Measurements from ENCODE around the gene POLR1E. TPM values are rescaled to one million over a fixed set of nuclear protein-coding genes. Genes with fewer than 3 reads are reported as not detected.

POLR1E gene
- total RNA-seq, 1 experiment from 2014 or later: 31.4 TPM

GRCh38 chr9:37464426-37465248 is 21.1 kb upstream of the POLR1E start (continued):
- TF ChIP-seq STAT6 (CRISPR knock-in tag; conservative IDR thresholded peaks at IDR 0.05; ENCODE audit: low read depth) (no peak), MLX (CRISPR knock-in tag; IDR thresholded peaks at IDR 0.05) (no peak), HMGA2 (CRISPR knock-in tag; IDR thresholded peaks at IDR 0.05) (no peak), ZNF281 (CRISPR knock-in tag; IDR thresholded peaks at IDR 0.05) (no peak), SMAD3 (CRISPR knock-in tag; IDR thresholded peaks at IDR 0.05; ENCODE audit: borderline replicate concordance) (no peak; the same call in 1 of the 2 replicates), PRDM15 (CRISPR knock-in tag; IDR thresholded peaks at IDR 0.05) (no peak), SMAD4 (CRISPR knock-in tag; IDR thresholded peaks at IDR 0.05) (no peak), ZMAT4 (CRISPR knock-in tag; IDR thresholded peaks at IDR 0.05) (no peak), CREM (CRISPR knock-in tag; IDR thresholded peaks at IDR 0.05) (no peak), ETV6 (CRISPR knock-in tag; IDR thresholded peaks at IDR 0.05) (0 out of 2 replicates have a peak, but pooled peaks have one; percentile 45), SP1 (CRISPR knock-in tag; conservative IDR thresholded peaks at IDR 0.05) (no peak), TCF7 (CRISPR knock-in tag; IDR thresholded peaks at IDR 0.05; ENCODE audit: low read depth) (no peak), ATF6 (CRISPR knock-in tag; IDR thresholded peaks at IDR 0.05) (no peak), FOXJ3 (CRISPR knock-in tag; IDR thresholded peaks at IDR 0.05; ENCODE audit: borderline replicate concordance) (no peak), ZNF263 (CRISPR knock-in tag; IDR thresholded peaks at IDR 0.05; ENCODE audit: low read depth) (no peak), JUN (CRISPR knock-in tag; IDR thresholded peaks at IDR 0.05) (0 out of 2 replicates have a peak, but pooled peaks have one; percentile 48), GRHL2 (CRISPR knock-in tag; IDR thresholded peaks at IDR 0.05; ENCODE audit: insufficient replicate concordance, severe bottlenecking) (no peak), ZNF396 (CRISPR knock-in tag; IDR thresholded peaks at IDR 0.05; ENCODE audit: borderline replicate concordance) (no peak), AFF4 (CRISPR knock-in tag; IDR thresholded peaks at IDR 0.05; ENCODE audit: borderline replicate concordance) (no peak), MAX (CRISPR knock-in tag; IDR thresholded peaks at IDR 0.05) (peak; percentile 83), ZNF317 (CRISPR knock-in tag; IDR thresholded peaks at IDR 0.05; ENCODE audit: borderline replicate concordance, low read depth) (no peak)

Measured in WTC11 (cell line).